Measurements from ENCODE around the gene MCF2L. TPM values are rescaled to one million over a fixed set of nuclear protein-coding genes. Genes with fewer than 3 reads are reported as not detected.

The MCF2L gene
- polyA plus RNA-seq, 1 donor from 2014 or later: 88.0 TPM

- H3K9me3 ChIP-seq (ENCODE audit: low read length): no peaks in the 10 kb centered on the region
- no peak overlapping the region for H2AFZ ChIP-seq (ENCODE audit: low read depth, low read length)
- H3K9ac ChIP-seq (ENCODE audit: low read length): no peak overlapping the region
- no peaks in the 10 kb centered on the region for H4K20me1 ChIP-seq (ENCODE audit: insufficient read depth)
- no peaks in the 10 kb centered on the region for H3K9me2 ChIP-seq (ENCODE audit: insufficient read depth, low read length)
- H3K36me3 ChIP-seq (ENCODE audit: insufficient read depth, low read length): no peaks in the 10 kb centered on the region
- TF ChIP-seq, protein P1, sequence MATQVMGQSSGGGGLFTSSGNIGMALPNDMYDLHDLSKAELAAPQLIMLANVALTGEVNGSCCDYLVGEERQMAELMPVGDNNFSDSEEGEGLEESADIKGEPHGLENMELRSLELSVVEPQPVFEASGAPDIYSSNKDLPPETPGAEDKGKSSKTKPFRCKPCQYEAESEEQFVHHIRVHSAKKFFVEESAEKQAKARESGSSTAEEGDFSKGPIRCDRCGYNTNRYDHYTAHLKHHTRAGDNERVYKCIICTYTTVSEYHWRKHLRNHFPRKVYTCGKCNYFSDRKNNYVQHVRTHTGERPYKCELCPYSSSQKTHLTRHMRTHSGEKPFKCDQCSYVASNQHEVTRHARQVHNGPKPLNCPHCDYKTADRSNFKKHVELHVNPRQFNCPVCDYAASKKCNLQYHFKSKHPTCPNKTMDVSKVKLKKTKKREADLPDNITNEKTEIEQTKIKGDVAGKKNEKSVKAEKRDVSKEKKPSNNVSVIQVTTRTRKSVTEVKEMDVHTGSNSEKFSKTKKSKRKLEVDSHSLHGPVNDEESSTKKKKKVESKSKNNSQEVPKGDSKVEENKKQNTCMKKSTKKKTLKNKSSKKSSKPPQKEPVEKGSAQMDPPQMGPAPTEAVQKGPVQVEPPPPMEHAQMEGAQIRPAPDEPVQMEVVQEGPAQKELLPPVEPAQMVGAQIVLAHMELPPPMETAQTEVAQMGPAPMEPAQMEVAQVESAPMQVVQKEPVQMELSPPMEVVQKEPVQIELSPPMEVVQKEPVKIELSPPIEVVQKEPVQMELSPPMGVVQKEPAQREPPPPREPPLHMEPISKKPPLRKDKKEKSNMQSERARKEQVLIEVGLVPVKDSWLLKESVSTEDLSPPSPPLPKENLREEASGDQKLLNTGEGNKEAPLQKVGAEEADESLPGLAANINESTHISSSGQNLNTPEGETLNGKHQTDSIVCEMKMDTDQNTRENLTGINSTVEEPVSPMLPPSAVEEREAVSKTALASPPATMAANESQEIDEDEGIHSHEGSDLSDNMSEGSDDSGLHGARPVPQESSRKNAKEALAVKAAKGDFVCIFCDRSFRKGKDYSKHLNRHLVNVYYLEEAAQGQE (IDR thresholded peaks at IDR 0.05; ENCODE audit: borderline replicate concordance): no peak
- TF ChIP-seq TAF1 (IDR thresholded peaks at IDR 0.05; ENCODE audit: low read depth): no peak
- TF ChIP-seq CTCF (IDR thresholded peaks at IDR 0.05; ENCODE audit: poor library complexity, severe bottlenecking): no peak
- TF ChIP-seq RAD21 (conservative IDR thresholded peaks at IDR 0.05): no peak
- H3K27me3 ChIP-seq (ENCODE audit: insufficient read depth, low read depth, low read length): no peaks in the 10 kb centered on the region
- H3K4me3 ChIP-seq (ENCODE audit: low read length): no peak overlapping the region
- H3K27ac ChIP-seq (ENCODE audit: low read length): no peak overlapping the region
- H3K79me2 ChIP-seq (replicated peaks; ENCODE audit: insufficient read depth, low read length): no peaks in the 10 kb centered on the region
- no peaks in the 10 kb centered on the region for H3F3A ChIP-seq (ENCODE audit: insufficient read depth, low read length, poor library complexity, severe bottlenecking)
- H3K4me2 ChIP-seq (ENCODE audit: low read length): no peak overlapping the region
These were observed 168.8 kb downstream of the MCF2L start for GRCh38 chr13:113137691-113138298.

GRCh38 chr13:113138792-113139551 lies 170.0 kb downstream of the MCF2L start:
- Histone ChIP-seq H3K9ac (ENCODE audit: low read length) (no peak overlapping the region), H3F3A (ENCODE audit: insufficient read depth, low read length, poor library complexity, severe bottlenecking) (no peaks in the 10 kb centered on the region), H3K4me3 (ENCODE audit: low read length) (no peak overlapping the region), H3K9me2 (ENCODE audit: insufficient read depth, low read length) (no peaks in the 10 kb centered on the region), H3K27ac (ENCODE audit: low read length) (no peak overlapping the region), H2AFZ (ENCODE audit: low read depth, low read length) (no peak overlapping the region), H3K4me2 (ENCODE audit: low read length) (no peak overlapping the region), H3K9me3 (ENCODE audit: low read length) (no peaks in the 10 kb centered on the region), H3K79me2 (replicated peaks; ENCODE audit: insufficient read depth, low read length) (no peaks in the 10 kb centered on the region), H4K20me1 (ENCODE audit: insufficient read depth) (no peaks in the 10 kb centered on the region), H3K36me3 (ENCODE audit: insufficient read depth, low read length) (no peaks in the 10 kb centered on the region), H3K27me3 (ENCODE audit: insufficient read depth, low read depth, low read length) (no peaks in the 10 kb centered on the region)
- TF ChIP-seq MXI1 (conservative IDR thresholded peaks at IDR 0.05; ENCODE audit: poor library complexity, severe bottlenecking): no peak
- no peak for TF ChIP-seq SMC3 (conservative IDR thresholded peaks at IDR 0.05; ENCODE audit: poor library complexity)
- TF ChIP-seq CTCF (IDR thresholded peaks at IDR 0.05; ENCODE audit: poor library complexity, severe bottlenecking): no peak
- no peak for TF ChIP-seq EP300 (conservative IDR thresholded peaks at IDR 0.05; ENCODE audit: poor library complexity, severe bottlenecking)
- TF ChIP-seq TAF1 (IDR thresholded peaks at IDR 0.05; ENCODE audit: low read depth): no peak
- TF ChIP-seq EZH2 (IDR thresholded peaks at IDR 0.05; ENCODE audit: borderline replicate concordance, insufficient read depth, low read length, poor library complexity, severe bottlenecking): no peak
- no peak for TF ChIP-seq RAD21 (conservative IDR thresholded peaks at IDR 0.05)
- TF ChIP-seq, protein P1 (IDR thresholded peaks at IDR 0.05; ENCODE audit: borderline replicate concordance): no peak
- TF ChIP-seq POLR2AphosphoS5 (IDR thresholded peaks at IDR 0.05): no peak

Data from neural cell (in vitro differentiated cells).